Psoas muscle (tissue), 8 donors: ENCODE data around the gene ETV6. TPM values are rescaled to one million over a fixed set of nuclear protein-coding genes. Genes with fewer than 3 reads are reported as not detected.

Source experiments
- ATAC-seq, 4 donors: fragments of 200-7000 bp; cut with Tn5 transposase; one replicate each; pipeline ENCODE4 v1.9.1; 2020; ENCODE audit warnings: moderate library complexity in 3 of 4, mild to moderate bottlenecking in 2 of 4
- DNase-seq, 2 donors: peaks; one replicate each; pipeline ENCODE4 v3.0.0-alpha.2; 2020
- H3K27ac ChIP-seq: fragments of 200-600 bp; one replicate; pipeline ENCODE4 v1.8.0; 2022
- H3K27me3 ChIP-seq, 3 donors: fragments of 200-600 bp in 1 of 3; one replicate each; pipeline versions ENCODE4 v1.6.1 to v1.8.0; 2013 to 2022; ENCODE audit warnings: low read length in 2 of 3, mild to moderate bottlenecking in 2 of 3, moderate library complexity in 1 of 3; ENCODE audit not compliant: insufficient read depth in 3 of 3
- H3K36me3 ChIP-seq, 2 donors: fragments of 200-600 bp in 1 of 2; one replicate each; pipeline versions ENCODE4 v1.6.1 to v1.8.0; 2013 to 2022; ENCODE audit warnings: low read depth in 1 of 2, mild to moderate bottlenecking in 1 of 2, moderate library complexity in 1 of 2; ENCODE audit not compliant: insufficient read depth in 1 of 2
- H3K4me1 ChIP-seq: fragments of 200-600 bp; one replicate; pipeline ENCODE4 v1.8.0; 2022
- H3K4me3 ChIP-seq: fragments of 200-600 bp; one replicate; pipeline ENCODE4 v1.8.0; 2022; ENCODE audit warnings: mild to moderate bottlenecking
- H3K9me3 ChIP-seq: fragments of 200-600 bp; one replicate; pipeline ENCODE4 v1.8.0; 2022
- WGBS, 3 donors: extraction: QIAGEN DNeasy Blood & Tissue Kit; methylation state at CpG; one replicate each; pipeline versions ENCODE4 v1.1.6 to v1.1.7; 2013; 5-methylcytosine and 5-hydroxymethylcytosine counted together
- intact Hi-C, 2 donors: fragments of 100-400 bp; cut with DNase I; formaldehyde crosslinking; loops; one replicate each; pipeline versions ENCODE4 v1.11.0 to v1.14.2; 2022
- polyA plus RNA-seq, 3 donors: library from polyadenylated mRNA; stranded (reverse); fragments of 200-250 nt; gene quantifications; one replicate each; pipeline ENCODE4 v1.2.3, GENCODE V29; 2013
- total RNA-seq, 4 donors: library from RNA; stranded (reverse); fragmentation: NEBNext Ultra II Directional in 2 of 4; extraction: Animal tissue kit (Norgen Biotek cat#: 25700) in 2 of 4; gene quantifications; one replicate each; pipeline versions ENCODE4 v1.2.1 to v1.2.4, GENCODE V29; 2021 to 2023
- TF ChIP-seq, protein P1 (sequence below): fragments of 200-600 bp; IDR thresholded peaks from one replicate; pipeline ENCODE4 v1.8.0; 2022; ENCODE audit warnings: antibody characterized with exemption
- donor health status: healthy with polysubstance abuse.
- donor health status: DM: no; HTN: no; CAD: no; lungs with moderate emphysema.
- donor health status: Bipolar disorder and iron deficiency.
- donor health status: healthy.
- donor health status: DM: yes; HTN: yes; CAD: no.
- donor health status: DM: no; HTN: no; CAD: no.
- donor health status: DM: no; HTN: no; CAD: no.
- donor health status: DM: yes; HTN: yes; CAD: no.

ETV6 gene
- total and polyA plus RNA-seq, 7 donors, result 2.8 to 22.9 (median 4.9) TPM

DNA sequence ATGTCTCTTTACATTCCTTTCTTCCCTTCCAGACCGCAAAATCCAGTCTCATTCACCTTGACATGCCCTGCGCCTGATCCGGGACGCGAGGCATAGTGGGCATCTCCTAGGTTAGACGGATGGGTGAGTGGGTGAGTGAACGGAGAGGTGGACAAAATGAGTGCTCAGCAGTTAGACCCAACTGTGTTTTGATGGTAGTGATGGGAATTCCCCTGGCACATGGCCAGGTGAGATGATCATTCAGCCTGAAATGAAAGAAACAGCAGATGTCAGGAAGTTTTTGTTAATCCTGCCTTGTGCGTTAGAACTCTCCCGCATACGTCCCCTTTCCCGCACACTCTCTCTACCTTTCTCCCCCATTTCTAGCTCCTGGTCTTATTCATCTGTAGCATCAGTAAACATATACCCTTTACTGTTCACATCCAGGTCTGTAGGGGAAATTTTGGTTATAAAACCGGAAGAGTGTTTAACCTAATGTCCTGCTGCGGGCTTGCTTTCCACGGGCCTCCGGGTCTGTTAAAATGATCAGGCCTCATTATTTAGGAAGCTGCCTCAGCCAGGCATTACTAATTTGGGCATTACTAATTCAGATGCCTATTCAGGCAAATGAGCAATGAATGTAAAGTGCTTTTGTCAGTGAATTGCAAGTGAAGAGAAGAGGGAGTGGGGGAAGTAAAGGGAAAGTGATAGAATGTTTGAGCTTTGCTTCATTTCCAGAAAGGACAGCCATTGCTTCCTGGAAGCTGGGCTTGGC, 172.8 kb downstream of the ETV6 start:
- Histone ChIP-seq H3K4me3 (no peak overlapping the region), H3K27ac (peak overlapping the region; percentile 36), H3K9me3 (no peaks in the 10 kb centered on the region), H3K27me3 (no peaks in the 10 kb centered on the region), H3K36me3 (no peaks in the 10 kb centered on the region), H3K4me1 (no peaks in the 10 kb centered on the region)
- ATAC-seq (no peak), DNase-seq (no peak)
- intact Hi-C loops, result no loop called here
- WGBS, 3 donors, result 57 to 61% (median 61%) methylated on average over 15 of the region's 15 CpGs
- TF ChIP-seq, protein P1, sequence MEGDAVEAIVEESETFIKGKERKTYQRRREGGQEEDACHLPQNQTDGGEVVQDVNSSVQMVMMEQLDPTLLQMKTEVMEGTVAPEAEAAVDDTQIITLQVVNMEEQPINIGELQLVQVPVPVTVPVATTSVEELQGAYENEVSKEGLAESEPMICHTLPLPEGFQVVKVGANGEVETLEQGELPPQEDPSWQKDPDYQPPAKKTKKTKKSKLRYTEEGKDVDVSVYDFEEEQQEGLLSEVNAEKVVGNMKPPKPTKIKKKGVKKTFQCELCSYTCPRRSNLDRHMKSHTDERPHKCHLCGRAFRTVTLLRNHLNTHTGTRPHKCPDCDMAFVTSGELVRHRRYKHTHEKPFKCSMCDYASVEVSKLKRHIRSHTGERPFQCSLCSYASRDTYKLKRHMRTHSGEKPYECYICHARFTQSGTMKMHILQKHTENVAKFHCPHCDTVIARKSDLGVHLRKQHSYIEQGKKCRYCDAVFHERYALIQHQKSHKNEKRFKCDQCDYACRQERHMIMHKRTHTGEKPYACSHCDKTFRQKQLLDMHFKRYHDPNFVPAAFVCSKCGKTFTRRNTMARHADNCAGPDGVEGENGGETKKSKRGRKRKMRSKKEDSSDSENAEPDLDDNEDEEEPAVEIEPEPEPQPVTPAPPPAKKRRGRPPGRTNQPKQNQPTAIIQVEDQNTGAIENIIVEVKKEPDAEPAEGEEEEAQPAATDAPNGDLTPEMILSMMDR, result no peak

DNA sequence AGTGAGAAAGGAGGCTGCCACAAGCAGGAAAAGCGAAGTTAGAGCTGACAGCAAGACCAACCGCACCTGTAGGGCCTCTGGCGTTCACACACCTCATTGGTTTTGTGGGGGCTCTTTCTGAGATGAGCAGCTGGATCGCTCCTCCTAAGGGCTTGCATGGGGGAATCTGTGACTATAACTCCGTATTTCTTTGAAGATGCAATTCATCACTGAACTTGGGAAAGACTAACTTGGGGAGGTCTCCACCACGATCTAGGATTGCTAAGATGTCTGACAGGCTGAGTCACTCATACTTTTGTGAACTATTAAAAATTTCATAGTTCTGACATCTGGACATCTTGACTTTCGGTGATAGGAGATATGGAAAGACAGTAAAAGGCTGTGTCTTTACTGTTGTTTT, 173.6 kb downstream of the ETV6 start:
- Histone ChIP-seq H3K4me1 (peaks cover 4% of the 10 kb centered on the region), H3K36me3 (no peaks in the 10 kb centered on the region), H3K9me3 (no peaks in the 10 kb centered on the region), H3K4me3 (no peak overlapping the region), H3K27me3 (no peaks in the 10 kb centered on the region), H3K27ac (no peak overlapping the region)
- intact Hi-C loops, result no loop called here
- DNase-seq (no peak), ATAC-seq (no peak)
- WGBS, 3 donors, result 91 to 94% (median 91%) methylated on average over 7 of the region's 7 CpGs
- TF ChIP-seq, protein P1, result no peak

DNA sequence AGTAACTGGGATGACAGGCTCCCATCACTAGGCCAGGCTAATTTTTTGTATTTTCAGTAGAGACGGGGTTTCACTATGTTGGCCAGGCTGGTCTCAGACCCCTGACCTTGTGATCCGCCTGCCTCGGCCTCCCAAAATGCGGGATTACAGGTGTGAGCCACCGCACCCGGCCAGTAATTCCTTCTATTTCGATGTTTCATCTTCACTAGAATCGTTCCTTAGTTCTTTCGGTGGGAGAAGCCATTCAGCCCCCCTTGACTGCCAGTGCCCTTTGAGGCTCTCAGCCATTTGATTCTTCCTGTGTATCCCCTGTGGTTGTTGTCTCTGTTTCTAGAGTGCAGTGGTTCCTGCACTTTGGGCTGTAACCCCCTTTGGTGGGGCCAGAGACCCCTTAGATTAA, 174.1 kb downstream of the ETV6 start:
- ATAC-seq, result no peak

DNA sequence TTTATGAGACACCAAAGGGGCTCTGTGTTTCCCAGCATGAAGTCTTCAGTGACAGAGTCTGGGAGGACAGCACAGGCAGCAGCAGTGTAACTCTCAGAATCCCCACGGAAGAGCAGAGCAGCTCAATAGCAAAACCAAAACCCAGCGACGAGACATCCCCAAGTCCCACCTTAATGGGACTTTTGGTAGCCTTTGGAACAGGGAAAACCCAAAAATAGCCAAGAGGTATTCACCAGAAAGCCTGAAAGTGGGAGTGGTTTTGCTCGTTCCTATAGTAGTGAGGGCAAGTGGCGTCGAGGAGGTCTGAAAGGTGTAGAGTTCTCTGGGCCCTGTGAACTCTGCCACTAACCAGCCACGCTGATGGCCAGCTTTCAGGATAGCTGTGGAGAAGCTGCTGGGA, 174.6 kb downstream of the ETV6 start:
- Histone ChIP-seq H3K36me3 (no peaks in the 10 kb centered on the region), H3K27ac (no peak overlapping the region), H3K9me3 (no peaks in the 10 kb centered on the region), H3K4me1 (peaks cover 4% of the 10 kb centered on the region), H3K4me3 (no peak overlapping the region), H3K27me3 (no peaks in the 10 kb centered on the region)
- ATAC-seq, result no peak
- intact Hi-C loops, result no loop called here
- TF ChIP-seq, protein P1, result no peak
- DNase-seq, result no peak
- 94 to 96% (median 96%) methylated on average over 7 of the region's 7 CpGs for WGBS, 3 donors

More for the DNA sequence above, 174.1 kb downstream of the ETV6 start:
- no peak overlapping the region for H3K4me3 ChIP-seq
- H3K9me3 ChIP-seq, result no peaks in the 10 kb centered on the region
- no peaks in the 10 kb centered on the region for H3K36me3 ChIP-seq
- no peak overlapping the region for H3K27ac ChIP-seq
- intact Hi-C loops, result no loop called here
- 95 to 99% (median 97%) methylated on average over 9 of the region's 9 CpGs for WGBS, 3 donors
- H3K4me1 ChIP-seq, result peaks cover 4% of the 10 kb centered on the region
- TF ChIP-seq, protein P1, result no peak
- no peak for DNase-seq
- no peaks in the 10 kb centered on the region for H3K27me3 ChIP-seq

DNA sequence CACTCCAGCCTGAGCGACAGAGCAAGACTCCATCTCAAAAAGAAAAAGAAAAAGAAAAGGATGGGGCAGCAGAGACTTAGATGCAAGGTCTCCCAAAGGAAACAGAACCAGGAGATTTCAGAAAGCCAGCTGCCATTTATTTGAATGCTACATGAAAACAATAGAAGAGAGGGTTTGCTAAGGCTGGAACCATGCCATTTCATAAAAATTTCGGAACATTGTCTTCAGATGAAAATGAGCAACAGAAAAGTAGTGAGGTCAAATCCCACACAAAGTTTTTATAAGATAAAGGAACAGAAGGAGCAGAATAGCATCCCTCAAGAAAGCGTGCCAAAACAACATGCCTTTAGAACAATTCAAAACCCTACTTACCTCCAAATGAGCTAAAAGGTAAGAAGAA, 175.3 kb downstream of the ETV6 start:
- Histone ChIP-seq H3K9me3 (no peaks in the 10 kb centered on the region), H3K36me3 (no peaks in the 10 kb centered on the region), H3K27ac (no peak overlapping the region), H3K4me3 (no peak overlapping the region), H3K4me1 (peaks cover 5% of the 10 kb centered on the region), H3K27me3 (no peaks in the 10 kb centered on the region)
- WGBS, 3 donors, result 77 to 92% (median 88%) methylated on average over 3 of the region's 3 CpGs
- TF ChIP-seq, protein P1, result no peak
- intact Hi-C loops, result no loop called here
- DNase-seq (no peak), ATAC-seq (no peak)
